ENCODE data around the gene MPO. TPM values are rescaled to one million over a fixed set of nuclear protein-coding genes. Genes with fewer than 3 reads are reported as not detected.

MPO gene
- total RNA-seq, 4 donors from 2014 or later, result 0.24 to 0.45 TPM; not detected in 2

DNA sequence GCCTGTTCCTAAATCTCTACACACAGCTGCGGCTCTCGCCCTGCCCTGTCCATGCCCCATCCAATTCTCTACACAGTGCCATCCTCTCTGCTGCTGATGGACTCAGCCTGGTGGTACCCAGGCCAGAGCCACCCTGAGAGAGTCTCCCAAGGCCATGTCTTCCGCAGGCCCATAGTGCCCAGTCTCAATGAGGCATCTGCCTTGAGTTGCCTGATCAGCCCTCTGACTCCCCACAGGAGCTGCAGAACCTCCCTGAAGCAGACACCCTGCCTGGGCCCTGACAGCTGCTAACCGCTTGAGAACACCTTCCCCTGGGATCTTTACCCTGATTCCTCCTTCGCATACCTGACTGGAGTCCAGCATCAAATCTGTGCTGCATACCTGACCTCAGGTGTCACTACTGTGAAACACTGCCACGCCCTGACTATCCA, 34.6 kb upstream of the MPO start:
- TF ChIP-seq POLR2A (IDR thresholded peaks at IDR 0.05), result no peak
- TF ChIP-seq, protein P1, sequence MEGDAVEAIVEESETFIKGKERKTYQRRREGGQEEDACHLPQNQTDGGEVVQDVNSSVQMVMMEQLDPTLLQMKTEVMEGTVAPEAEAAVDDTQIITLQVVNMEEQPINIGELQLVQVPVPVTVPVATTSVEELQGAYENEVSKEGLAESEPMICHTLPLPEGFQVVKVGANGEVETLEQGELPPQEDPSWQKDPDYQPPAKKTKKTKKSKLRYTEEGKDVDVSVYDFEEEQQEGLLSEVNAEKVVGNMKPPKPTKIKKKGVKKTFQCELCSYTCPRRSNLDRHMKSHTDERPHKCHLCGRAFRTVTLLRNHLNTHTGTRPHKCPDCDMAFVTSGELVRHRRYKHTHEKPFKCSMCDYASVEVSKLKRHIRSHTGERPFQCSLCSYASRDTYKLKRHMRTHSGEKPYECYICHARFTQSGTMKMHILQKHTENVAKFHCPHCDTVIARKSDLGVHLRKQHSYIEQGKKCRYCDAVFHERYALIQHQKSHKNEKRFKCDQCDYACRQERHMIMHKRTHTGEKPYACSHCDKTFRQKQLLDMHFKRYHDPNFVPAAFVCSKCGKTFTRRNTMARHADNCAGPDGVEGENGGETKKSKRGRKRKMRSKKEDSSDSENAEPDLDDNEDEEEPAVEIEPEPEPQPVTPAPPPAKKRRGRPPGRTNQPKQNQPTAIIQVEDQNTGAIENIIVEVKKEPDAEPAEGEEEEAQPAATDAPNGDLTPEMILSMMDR (IDR thresholded peaks at IDR 0.05), result no peak
- H3K27me3 ChIP-seq, result no peaks in the 10 kb centered on the region
- no peaks in the 10 kb centered on the region for H3K9me3 ChIP-seq
- no peak overlapping the region for H3K4me3 ChIP-seq (replicated peaks in 1 of 3)
- H3K36me3 ChIP-seq, result no peaks in the 10 kb centered on the region
- no peak for DNase-seq
- intact Hi-C loops (cut with DNase I), result no loop called here
- no peaks in the 10 kb centered on the region for H3K4me1 ChIP-seq
- WGBS, 2 donors, result 95 to 96% methylated on average over 6 of the region's 6 CpGs
- no peak overlapping the region for H3K27ac ChIP-seq

DNA sequence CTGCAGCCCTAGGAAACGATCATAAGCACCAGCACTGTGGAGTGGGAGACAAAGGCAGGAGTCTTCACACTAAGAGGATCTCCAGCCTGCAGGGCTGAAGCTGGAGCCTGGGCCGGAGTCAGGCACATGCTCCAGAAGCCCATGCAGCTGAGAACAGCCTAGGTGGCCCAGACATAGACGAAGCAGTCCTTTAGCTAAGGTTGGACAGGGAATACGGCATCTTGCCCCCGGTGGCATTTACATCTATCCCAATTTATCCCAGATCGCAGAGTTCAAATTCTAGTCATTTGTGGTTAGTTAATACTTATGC, 33.9 kb upstream of the MPO start:
- DNase-seq, result no peak
- 87 to 96% methylated on average over 6 of the region's 6 CpGs for WGBS, 2 donors
- no peaks in the 10 kb centered on the region for H3K36me3 ChIP-seq
- no peaks in the 10 kb centered on the region for H3K9me3 ChIP-seq
- no peaks in the 10 kb centered on the region for H3K4me1 ChIP-seq
- TF ChIP-seq, protein P1 (IDR thresholded peaks at IDR 0.05), result no peak
- TF ChIP-seq POLR2A (IDR thresholded peaks at IDR 0.05), result no peak
- H3K27ac ChIP-seq, result no peak overlapping the region
- no peak overlapping the region for H3K4me3 ChIP-seq (replicated peaks in 1 of 3)
- intact Hi-C loops (cut with DNase I), result no loop called here
- H3K27me3 ChIP-seq, result no peaks in the 10 kb centered on the region

DNA sequence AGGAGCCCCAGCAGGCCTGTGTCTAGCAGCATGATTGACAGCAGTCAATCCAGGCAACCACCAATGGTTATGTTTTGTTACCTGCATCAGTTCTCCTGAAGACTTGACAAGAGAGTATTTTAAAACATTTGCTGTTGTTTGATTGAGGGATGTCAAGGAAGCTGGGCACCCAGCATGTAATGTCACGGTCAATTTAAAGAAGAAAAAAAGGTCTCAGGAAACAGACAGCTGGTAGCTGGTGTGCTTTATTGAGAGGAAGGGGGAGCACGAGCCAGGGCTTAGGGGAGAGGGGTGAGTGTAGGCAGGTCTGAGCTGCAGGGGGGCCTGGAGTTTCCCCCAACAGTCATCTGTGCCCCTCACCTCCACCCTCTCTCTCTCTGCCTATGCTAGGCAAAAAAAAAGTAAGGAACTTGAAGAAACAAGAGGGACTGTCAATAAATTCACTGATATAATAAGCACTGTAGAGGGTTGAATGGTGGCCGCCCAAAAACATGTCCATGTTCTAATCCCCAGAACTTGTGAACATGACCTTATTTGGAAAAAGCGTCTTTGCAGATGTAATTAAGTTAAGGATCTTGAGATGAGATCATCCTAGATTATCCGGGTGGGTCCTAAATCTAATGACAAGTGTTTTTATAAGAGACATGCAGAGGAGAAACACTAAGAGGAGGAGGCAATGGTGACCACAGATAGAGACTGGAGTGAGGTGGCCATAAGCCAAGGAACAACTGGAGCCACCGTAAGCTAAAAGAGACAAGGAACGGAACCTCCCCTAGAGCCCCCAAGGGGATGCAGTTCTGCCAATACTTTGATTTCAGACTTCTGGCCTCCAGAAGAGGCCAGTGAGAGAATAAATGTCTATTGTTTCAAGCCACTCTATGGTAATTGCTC, 33.3 kb upstream of the MPO start:
- 84% methylated on average over 7 of the region's 7 CpGs for WGBS, 2 donors
- Histone ChIP-seq H3K27ac (no peak overlapping the region), H3K4me1 (no peaks in the 10 kb centered on the region), H3K36me3 (no peaks in the 10 kb centered on the region), H3K27me3 (no peaks in the 10 kb centered on the region), H3K4me3 (replicated peaks in 1 of 3) (no peak overlapping the region), H3K9me3 (no peaks in the 10 kb centered on the region)
- intact Hi-C loops (cut with DNase I), result no loop called here
- no peak for DNase-seq
- TF ChIP-seq POLR2A (IDR thresholded peaks at IDR 0.05), result no peak
- TF ChIP-seq, protein P1 (IDR thresholded peaks at IDR 0.05), result no peak

DNA sequence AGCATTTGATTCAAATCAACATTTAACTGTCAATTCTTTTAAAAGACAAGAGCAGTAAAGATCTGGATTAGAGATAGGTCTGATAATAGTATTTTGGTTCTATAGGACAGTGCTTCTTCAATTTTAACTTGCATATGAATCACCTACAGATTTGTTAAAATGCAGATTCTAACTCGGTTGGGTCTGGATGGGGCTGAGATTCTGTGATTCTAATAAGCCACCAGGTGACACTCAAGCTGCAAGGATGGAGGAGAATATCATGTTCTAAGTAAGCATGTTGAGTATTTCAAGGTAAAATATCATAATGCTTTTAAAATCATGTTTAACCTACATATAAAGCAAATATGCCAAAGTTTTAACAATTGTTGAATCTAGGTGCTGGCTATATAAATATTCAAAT, 32.1 kb upstream of the MPO start:
- Histone ChIP-seq H3K4me1 (no peaks in the 10 kb centered on the region), H3K27me3 (no peaks in the 10 kb centered on the region), H3K9me3 (no peaks in the 10 kb centered on the region), H3K27ac (no peak overlapping the region), H3K4me3 (replicated peaks in 1 of 3) (no peak overlapping the region), H3K36me3 (no peaks in the 10 kb centered on the region)
- TF ChIP-seq, protein P1 (IDR thresholded peaks at IDR 0.05), result no peak
- no peak for TF ChIP-seq POLR2A (IDR thresholded peaks at IDR 0.05)
- WGBS, 2 donors, result 55 to 66% methylated on average over 1 of the region's 1 CpG
- DNase-seq, result no peak
- intact Hi-C loops (cut with DNase I), result no loop called here

DNA sequence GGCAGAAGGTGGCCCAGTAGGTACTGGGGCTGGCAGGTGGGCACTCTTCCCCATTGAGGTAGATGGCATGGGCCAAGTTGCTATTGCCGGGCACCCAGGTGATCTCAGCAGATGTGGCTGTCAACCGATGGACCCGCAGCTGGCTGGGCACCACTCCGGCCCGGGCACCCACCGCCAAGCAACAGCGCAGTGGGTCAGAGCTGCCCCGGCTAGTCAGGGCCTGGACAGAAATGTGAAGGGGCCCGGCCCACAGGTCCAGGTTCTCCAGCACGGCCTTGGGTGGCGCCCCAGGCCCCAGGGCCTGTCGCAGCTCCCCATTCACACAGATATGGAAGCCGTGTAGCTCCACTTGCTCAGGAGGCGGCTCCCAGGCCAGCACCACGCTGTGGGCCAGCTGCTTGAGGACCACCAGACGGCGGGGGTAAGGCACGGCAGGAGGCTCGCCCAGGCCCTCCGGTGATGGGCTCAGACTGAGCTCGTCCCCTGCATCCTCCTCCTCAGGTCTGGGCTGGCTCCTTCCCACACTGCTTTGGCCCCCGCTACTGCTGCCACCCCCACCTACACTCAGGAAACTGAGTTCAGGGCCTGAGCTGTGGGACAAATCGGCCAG, 31.4 kb upstream of the MPO start:
- Histone ChIP-seq H3K9me3 (no peaks in the 10 kb centered on the region), H3K27ac (no peak overlapping the region), H3K4me3 (replicated peaks in 1 of 3) (no peak overlapping the region), H3K27me3 (no peaks in the 10 kb centered on the region), H3K36me3 (no peaks in the 10 kb centered on the region), H3K4me1 (no peaks in the 10 kb centered on the region)
- DNase-seq, result no peak
- TF ChIP-seq, protein P1 (IDR thresholded peaks at IDR 0.05), result no peak
- no peak for TF ChIP-seq POLR2A (IDR thresholded peaks at IDR 0.05)
- WGBS, 2 donors, result 86 to 90% methylated on average over 3 of the region's 23 CpGs
- intact Hi-C loops (cut with DNase I), result no loop called here

Measured in thyroid gland (tissue), 4 donors.